ENCODE data around the gene ZNF462. TPM values are rescaled to one million over a fixed set of nuclear protein-coding genes. Genes with fewer than 3 reads are reported as not detected.

ZNF462 gene
- total and polyA plus RNA-seq, 2 of the 13 experiments (the other 11 are each of a cell fraction or from before 2014, with no cell fraction given), result not detected

- 52% methylated on average over 1 of the region's 1 CpG for WGBS (ENCODE audit: low lambda C conversion rate)
- ChIA-PET CTCF (ENCODE audit: low intra/inter-chr PET ratio, low total read pairs) (no interaction called here), POLR2A (no interaction called here)
- H2AFZ ChIP-seq (ENCODE audit: low read length), result no peak overlapping the region
- BruUV-seq (replicated peaks), result no TSS peak
- FAIRE-seq (no peak), ATAC-seq (no peak), DNase-seq (ENCODE audit: low spot score) (no peak)
- no peak overlapping the region for H3K4me3 ChIP-seq (replicated peaks in 1 of 3; ENCODE audit: insufficient read depth in 1 of 3, low read depth in 2 of 3, low read length in 3 of 3)
- no peak overlapping the region for H3K9ac ChIP-seq (ENCODE audit: insufficient read depth, low read depth, low read length)
- H3K36me3 ChIP-seq (replicated peaks in 1 of 2; ENCODE audit: control insufficient read depth in 1 of 2, insufficient read depth in 2 of 2, low read length in 2 of 2), result no peaks in the 10 kb centered on the region
- H3K4me2 ChIP-seq (ENCODE audit: low read depth, low read length), result no peak overlapping the region
- in situ Hi-C loops (cut with HindIII; ENCODE audit: extremely low pct_ligation_motif_present, low pct_unique_long_range_greater_than_20kb), result no loop called here
- no peaks in the 10 kb centered on the region for H3K79me2 ChIP-seq (ENCODE audit: insufficient read depth, low read length)
- no peak overlapping the region for H3K27ac ChIP-seq (ENCODE audit: extremely low read length, insufficient read depth, low read length)
- intact Hi-C loops (cut with micrococcal nuclease; ENCODE audit: unreplicated experiment), result no loop called here
- H3K9me3 ChIP-seq (ENCODE audit: low read length), result no peaks in the 10 kb centered on the region
- peaks cover 17% of the 10 kb centered on the region for H3K4me1 ChIP-seq (ENCODE audit: insufficient read depth, low read length)
- TF ChIP-seq ZNF501 (CRISPR knock-in tag; IDR thresholded peaks at IDR 0.05), result no peak
- H4K20me1 ChIP-seq (ENCODE audit: insufficient read depth, low read length), result no peaks in the 10 kb centered on the region
- no peaks in the 10 kb centered on the region for H3K27me3 ChIP-seq (ENCODE audit: control insufficient read depth in 1 of 2, insufficient read depth in 2 of 2, low read length in 2 of 2)
These were observed 59.1 kb downstream of the ZNF462 start for GRCh38 chr9:106922026-106922425.

GRCh38 chr9:106925392-106925791 is 62.4 kb downstream of the ZNF462 start:
- ATAC-seq (no peak), FAIRE-seq (no peak), DNase-seq (ENCODE audit: low spot score) (no peak)
- WGBS (ENCODE audit: low lambda C conversion rate), result 83% methylated on average over 3 of the region's 7 CpGs
- Histone ChIP-seq H3K9ac (ENCODE audit: insufficient read depth, low read depth, low read length) (no peak overlapping the region), H3K4me3 (replicated peaks in 1 of 3; ENCODE audit: insufficient read depth in 1 of 3, low read depth in 2 of 3, low read length in 3 of 3) (no peak overlapping the region), H4K20me1 (ENCODE audit: insufficient read depth, low read length) (no peaks in the 10 kb centered on the region), H3K27me3 (ENCODE audit: control insufficient read depth in 1 of 2, insufficient read depth in 2 of 2, low read length in 2 of 2) (peaks cover 0 to 2% of the 10 kb centered on the region in 2 experiments; a peak in 1 of 5 replicates), H3K9me3 (ENCODE audit: low read length) (no peaks in the 10 kb centered on the region), H3K4me2 (ENCODE audit: low read depth, low read length) (no peak overlapping the region), H3K79me2 (ENCODE audit: insufficient read depth, low read length) (no peaks in the 10 kb centered on the region), H3K4me1 (ENCODE audit: insufficient read depth, low read length) (peaks cover 15% of the 10 kb centered on the region), H3K36me3 (replicated peaks in 1 of 2; ENCODE audit: control insufficient read depth in 1 of 2, insufficient read depth in 2 of 2, low read length in 2 of 2) (no peaks in the 10 kb centered on the region), H3K27ac (ENCODE audit: extremely low read length, insufficient read depth, low read length) (no peak overlapping the region), H2AFZ (ENCODE audit: low read length) (no peak overlapping the region)
- in situ Hi-C loops (cut with HindIII; ENCODE audit: extremely low pct_ligation_motif_present, low pct_unique_long_range_greater_than_20kb), result no loop called here
- ChIA-PET POLR2A (no interaction called here), CTCF (ENCODE audit: low intra/inter-chr PET ratio, low total read pairs) (no interaction called here)
- BruUV-seq (replicated peaks), result no TSS peak
- intact Hi-C loops (cut with micrococcal nuclease; ENCODE audit: unreplicated experiment), result no loop called here
- TF ChIP-seq KDM3A (CRISPR knock-in tag; IDR thresholded peaks at IDR 0.05; ENCODE audit: low read depth), result no peak
- TF ChIP-seq SRY (CRISPR knock-in tag; IDR thresholded peaks at IDR 0.05), result no peak
- no peak for TF ChIP-seq HOXA7 (CRISPR knock-in tag; IDR thresholded peaks at IDR 0.05)
- no peak for TF ChIP-seq ATF1 (CRISPR knock-in tag; IDR thresholded peaks at IDR 0.05)
- TF ChIP-seq TGIF2 (CRISPR knock-in tag; IDR thresholded peaks at IDR 0.05), result no peak
- no peak for TF ChIP-seq ZNF460 (CRISPR knock-in tag; IDR thresholded peaks at IDR 0.05; ENCODE audit: borderline replicate concordance)
- TF ChIP-seq ERF (CRISPR knock-in tag; IDR thresholded peaks at IDR 0.05), result no peak
- no peak for TF ChIP-seq SP2 (CRISPR knock-in tag; IDR thresholded peaks at IDR 0.05)
- no peak for TF ChIP-seq ZNF33B (CRISPR knock-in tag; IDR thresholded peaks at IDR 0.05)
- no peak for TF ChIP-seq ZBTB7B (CRISPR knock-in tag; IDR thresholded peaks at IDR 0.05)
- no peak for TF ChIP-seq ZNF841 (CRISPR knock-in tag; IDR thresholded peaks at IDR 0.05; ENCODE audit: borderline replicate concordance)
- no peak for TF ChIP-seq ARHGAP35 (CRISPR knock-in tag; IDR thresholded peaks at IDR 0.05; ENCODE audit: borderline replicate concordance)
- no peak for TF ChIP-seq ZFP41 (CRISPR knock-in tag; IDR thresholded peaks at IDR 0.05; ENCODE audit: borderline replicate concordance)
- TF ChIP-seq ZNF235 (CRISPR knock-in tag; IDR thresholded peaks at IDR 0.05; ENCODE audit: borderline replicate concordance), result no peak
- TF ChIP-seq ATF4 (CRISPR knock-in tag; IDR thresholded peaks at IDR 0.05), result no peak
- no peak for TF ChIP-seq MIXL1 (CRISPR knock-in tag; IDR thresholded peaks at IDR 0.05)
- no peak for TF ChIP-seq ZNF7 (CRISPR knock-in tag; IDR thresholded peaks at IDR 0.05)
- no peak for TF ChIP-seq ZNF615 (CRISPR knock-in tag; IDR thresholded peaks at IDR 0.05; ENCODE audit: borderline replicate concordance)
